GM21529 (cell line): ENCODE data around the gene EFCAB6.
"Not testable (repeated sequence)": the region's sequence is repeated elsewhere in the genome, so short reads cannot be mapped to it uniquely, and the experiment has no call there.

Experiments
- ATAC-seq: cut with Tn5 transposase; IDR thresholded peaks from one replicate; pipeline ENCODE4 v1.9.1; 2021; ENCODE audit not compliant: unreplicated experiment

EFCAB6 gene

GRCh38 chr22:43722444-43722843 is 89.7 kb downstream of the EFCAB6 start:
- no peak for ATAC-seq

DNA sequence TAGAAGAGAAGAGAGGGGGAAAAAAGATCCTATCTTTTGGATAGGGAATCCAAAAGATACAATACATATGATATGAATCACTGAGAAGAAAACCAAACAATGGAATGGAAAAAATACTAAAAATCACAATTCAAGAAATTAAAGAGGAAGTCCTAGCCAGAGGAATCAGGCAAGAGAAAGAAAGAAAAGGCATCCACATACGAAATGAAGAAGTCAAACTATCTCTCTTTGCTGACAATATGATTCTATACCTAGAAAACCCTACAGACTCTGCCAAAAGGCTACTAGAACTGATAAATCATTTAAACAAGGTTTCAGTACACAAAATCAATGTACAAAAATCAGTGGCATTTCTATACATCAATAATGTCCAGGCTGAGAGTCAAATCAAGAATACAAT is 91.4 kb downstream of the EFCAB6 start:
- no peak for ATAC-seq

GRCh38 chr22:43714104-43714503 is 98.0 kb downstream of the EFCAB6 start:
- no peak for ATAC-seq

GRCh38 chr22:43711681-43712080 is 100.4 kb downstream of the EFCAB6 start:
- no peak for ATAC-seq

DNA sequence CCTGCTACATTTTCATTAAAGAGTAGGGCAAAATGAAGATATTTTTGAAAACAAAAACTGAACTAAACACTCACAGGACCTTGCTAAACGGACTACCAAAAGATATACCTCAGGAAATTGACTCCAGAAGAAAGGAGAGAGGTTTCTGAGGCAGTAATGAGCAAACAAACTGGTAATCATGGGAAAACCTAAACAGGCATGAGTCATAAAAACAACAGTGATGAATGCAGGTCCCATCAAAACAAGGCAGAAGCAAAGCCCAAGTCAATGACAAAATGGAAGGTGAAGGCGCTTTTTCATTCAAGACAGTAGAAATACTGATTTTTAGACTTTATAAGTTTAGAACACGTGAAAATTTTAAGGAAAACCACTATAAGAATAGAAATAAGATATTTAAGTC is 104.5 kb downstream of the EFCAB6 start:
- ATAC-seq = no peak

DNA sequence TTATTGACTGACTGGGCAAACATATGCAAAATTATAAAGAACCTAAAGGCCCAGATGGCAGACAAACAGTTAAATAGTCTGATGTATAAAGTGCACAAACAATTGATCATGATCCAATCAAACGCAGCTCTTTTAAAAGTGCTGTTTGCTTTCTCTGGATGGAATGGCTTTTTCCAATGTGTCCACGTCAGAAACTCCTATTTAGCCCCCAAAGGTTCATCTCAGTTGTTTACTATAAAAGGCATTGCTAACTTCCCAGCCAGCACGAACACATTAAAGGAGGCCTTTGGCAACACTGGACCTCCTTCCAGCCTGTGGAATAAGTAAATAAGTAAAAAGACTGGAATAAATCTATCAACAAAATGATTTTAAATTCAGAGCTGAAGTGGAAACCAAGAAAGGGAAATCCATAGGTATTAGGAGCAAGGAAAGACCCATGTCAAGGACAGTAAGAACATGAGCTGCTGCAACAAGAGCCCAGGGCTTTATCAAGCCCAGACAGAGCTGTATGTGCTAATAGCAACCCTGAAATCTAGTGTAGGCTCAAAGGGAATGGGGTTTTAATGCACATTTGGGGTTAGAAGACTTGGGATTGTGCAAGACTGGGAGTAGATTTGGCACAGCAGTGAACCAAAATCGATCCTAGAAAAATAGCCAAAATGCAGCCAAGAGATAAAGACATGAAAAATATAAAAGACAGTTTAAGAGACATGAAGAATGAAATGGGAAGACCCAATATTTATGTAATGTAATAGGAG is 105.4 kb downstream of the EFCAB6 start:
- no peak for ATAC-seq

- no peak for ATAC-seq
Observed at GRCh38 chr22:43706151-43706550, 106.0 kb downstream of the EFCAB6 start.

- no peak for ATAC-seq
Observed at GRCh38 chr22:43704051-43704450, 108.1 kb downstream of the EFCAB6 start.

GRCh38 chr22:43698403-43698802 is 113.7 kb downstream of the EFCAB6 start:
- no peak for ATAC-seq

DNA sequence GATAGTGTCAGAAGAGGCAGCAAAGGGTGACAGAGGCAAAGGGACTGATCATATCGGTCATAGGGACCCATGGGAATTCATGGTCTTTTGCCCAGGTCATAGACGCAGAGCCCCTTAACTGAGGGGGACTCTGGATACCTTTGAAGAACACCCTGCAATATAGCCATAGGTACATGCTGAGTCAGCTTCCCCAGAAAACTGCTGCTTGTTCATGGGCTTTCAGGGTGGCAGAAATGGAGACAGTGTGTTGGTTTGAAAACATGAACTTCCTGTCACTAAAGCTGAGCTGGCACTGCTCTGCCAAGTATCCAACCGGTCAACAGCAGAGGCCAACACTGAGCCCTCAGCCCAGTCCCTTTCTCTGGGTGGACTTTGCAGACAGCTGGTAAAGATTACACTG is 114.2 kb downstream of the EFCAB6 start:
- ATAC-seq = no peak

GRCh38 chr22:43693249-43693648 is 118.9 kb downstream of the EFCAB6 start:
- no peak for ATAC-seq

DNA sequence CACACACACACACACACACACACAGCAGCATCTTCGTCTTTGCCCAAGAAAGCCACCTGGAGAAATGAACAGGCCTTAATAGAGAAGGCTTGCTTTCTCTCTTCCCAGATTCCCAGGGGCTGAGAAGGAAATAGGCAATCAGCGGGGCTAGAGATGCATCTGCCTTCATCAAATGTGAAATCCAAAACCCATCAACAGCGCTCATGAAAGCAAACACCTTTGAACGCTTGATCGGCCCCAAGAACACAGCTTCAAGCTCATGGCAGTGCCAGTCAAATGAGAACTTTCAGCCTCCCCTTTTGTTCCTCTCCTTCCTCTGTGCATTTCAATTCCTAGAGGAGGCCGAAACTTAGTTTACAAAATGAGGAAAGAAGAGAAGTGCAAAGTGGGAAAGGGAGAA is 122.7 kb downstream of the EFCAB6 start:
- no peak for ATAC-seq

DNA sequence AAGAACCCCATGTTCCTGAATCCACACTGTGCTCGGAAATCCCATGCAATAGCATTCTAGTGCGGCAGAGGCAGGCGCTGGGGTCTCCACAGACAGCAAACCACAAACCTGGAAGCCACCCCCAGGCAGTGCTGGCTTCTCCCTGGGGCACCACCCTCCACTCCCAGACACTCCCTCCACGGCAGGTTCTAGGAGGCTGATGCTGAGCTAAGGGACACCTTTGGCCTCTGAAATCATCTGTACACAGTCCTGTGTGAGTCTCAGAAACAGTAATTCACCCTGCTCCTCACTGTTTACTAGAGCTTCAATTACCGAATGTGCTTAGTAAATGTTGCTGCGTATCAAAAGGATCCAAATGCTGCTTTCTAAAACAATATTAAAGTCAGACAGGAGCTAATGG is 129.3 kb downstream of the EFCAB6 start:
- no peak for ATAC-seq

DNA sequence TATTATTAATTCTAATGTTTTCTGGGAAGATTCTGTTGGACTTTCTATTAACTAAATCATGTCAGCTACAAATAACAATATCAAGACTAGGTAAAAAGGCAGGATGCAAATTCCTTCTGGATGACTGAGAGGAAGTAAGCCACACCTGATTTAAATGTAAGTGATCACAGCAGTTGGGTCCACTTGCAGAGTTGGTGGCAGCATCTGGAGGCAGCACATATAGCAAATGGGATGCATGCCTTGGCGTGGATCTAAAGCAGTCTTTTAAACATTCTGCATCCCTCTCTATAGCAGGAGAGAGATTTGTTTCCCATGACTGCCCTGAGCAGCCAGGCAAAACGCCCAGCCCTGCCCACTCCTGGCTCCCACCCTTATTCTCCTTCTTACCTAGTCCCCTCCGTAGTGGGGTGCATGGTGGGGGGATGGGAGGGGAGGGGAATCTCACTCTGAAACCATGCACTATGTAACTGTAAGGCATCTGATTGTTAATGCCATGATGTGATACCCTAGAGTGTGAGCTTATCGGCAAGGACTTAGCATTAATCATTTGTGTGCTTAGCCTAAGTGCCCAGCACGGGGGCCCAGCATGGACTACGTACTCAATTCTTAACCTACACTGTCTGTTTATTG is 130.3 kb downstream of the EFCAB6 start:
- no peak for ATAC-seq

DNA sequence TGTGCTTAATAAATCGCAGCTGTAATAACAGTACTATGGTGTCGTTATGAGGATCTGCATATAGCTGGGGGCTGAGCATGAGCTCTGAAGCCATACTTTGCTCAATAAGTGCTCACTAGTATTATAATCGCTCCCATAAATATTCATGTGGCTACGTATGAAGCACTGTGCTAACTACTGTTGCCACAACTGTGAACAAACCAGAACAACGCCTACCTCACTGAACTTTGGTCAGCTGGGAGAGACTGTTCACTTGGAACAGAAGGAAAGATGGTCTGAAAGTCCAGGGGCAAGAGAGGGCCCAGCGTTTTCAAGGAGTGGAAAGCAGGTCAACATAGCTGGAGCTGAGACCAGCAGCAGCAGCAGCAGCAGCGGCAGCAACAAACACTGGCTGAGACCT is 141.6 kb downstream of the EFCAB6 start:
- ATAC-seq = no peak

- no peak for ATAC-seq
Observed at GRCh38 chr22:43669190-43669589, 142.9 kb downstream of the EFCAB6 start.

DNA sequence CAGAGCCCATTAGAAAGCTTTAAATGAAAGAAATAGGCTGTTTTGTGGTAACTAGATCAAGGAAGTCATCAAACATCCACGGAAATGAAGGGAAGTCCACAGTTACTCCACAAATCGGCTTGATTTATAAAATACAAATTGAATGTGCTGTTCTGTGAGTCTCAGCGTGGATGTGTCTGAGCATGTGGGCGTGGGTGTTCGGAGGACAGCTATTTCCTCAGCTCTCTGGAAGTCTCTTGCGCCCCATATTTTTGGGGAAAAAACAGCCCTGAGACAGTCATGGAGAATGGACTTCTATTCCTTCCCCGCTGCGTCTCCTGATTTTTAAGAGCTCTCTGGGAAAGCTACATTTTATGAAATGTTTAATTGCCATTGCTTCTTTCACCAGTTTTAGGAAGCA is 144.4 kb downstream of the EFCAB6 start:
- no peak for ATAC-seq

GRCh38 chr22:43666457-43666856 is 145.6 kb downstream of the EFCAB6 start:
- no peak for ATAC-seq

- ATAC-seq = no peak
Observed at GRCh38 chr22:43658823-43659222, 153.3 kb downstream of the EFCAB6 start.

- not testable (repeated sequence) for ATAC-seq
Observed at GRCh38 chr22:43656581-43656980, 155.5 kb downstream of the EFCAB6 start.

DNA sequence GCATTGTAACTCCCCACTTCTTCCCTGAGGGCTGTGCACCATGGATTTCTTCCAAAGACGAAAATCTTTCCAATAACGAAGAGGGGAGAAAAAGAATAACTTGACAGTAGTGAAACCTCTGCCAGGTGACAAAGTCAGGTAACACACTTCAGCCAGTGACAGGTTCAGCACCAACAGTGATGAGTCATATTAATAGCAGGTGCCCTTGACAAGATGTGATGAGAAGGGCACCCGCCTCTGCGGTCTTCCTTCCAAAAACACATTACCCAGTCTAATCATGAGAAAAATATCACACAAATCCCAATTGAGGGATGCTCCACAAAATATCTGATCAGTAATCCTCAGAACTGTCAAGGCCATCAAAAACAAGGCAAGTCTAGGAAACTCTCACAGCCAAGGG is 157.8 kb downstream of the EFCAB6 start:
- ATAC-seq = no peak

- no peak for ATAC-seq
Observed at GRCh38 chr22:43652845-43653244, 159.3 kb downstream of the EFCAB6 start.

DNA sequence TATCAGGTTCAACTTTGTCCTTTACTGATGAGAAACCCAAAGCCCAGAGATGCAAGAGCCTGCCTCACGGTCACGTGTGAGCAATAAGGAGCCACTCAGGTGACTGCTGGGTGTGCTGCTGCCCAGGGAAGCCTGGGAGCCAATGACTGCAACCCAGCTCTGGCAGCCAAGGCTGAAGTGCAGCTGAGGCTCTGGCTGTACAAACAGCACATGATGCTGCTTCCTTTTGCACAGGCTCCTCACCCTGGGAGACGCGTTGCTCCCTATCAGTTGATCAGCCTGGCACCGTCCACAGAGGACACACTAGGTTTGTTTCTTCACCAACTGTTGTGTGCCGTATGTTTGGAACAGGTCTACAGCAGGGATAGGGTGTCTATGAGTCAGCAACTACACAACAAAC is 168.7 kb downstream of the EFCAB6 start:
- no peak for ATAC-seq
